Measurements from ENCODE around the gene CHCHD6.

The CHCHD6 gene

GRCh38 chr3:126668450-126669401 is 35.3 kb upstream of the CHCHD6 start:
- DNase-seq, result no peak

DNA sequence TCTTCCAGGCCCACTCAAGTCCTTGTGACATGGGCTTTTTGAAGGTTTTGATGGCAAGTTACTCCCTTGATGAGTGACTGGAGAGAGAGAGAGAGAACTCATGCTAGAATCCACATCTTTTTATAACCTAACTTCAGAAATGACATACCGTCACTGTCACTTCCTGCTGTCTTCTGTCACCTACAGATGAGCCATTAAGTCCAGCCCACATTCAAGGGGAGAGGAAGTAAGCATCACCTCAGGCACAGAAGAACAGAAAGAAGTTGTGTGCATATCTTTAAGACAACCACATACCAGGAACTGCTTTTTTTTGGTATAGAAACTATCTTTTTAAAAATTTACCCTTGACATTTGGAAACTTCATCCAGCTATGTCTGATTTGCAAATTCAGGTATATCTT is 32.5 kb upstream of the CHCHD6 start:
- DNase-seq, result no peak

- no peak for DNase-seq
Measured at GRCh38 chr3:126672340-126672739, 31.7 kb upstream of the CHCHD6 start.

- DNase-seq, result no peak
Measured at GRCh38 chr3:126672741-126673140, 31.3 kb upstream of the CHCHD6 start.

DNA sequence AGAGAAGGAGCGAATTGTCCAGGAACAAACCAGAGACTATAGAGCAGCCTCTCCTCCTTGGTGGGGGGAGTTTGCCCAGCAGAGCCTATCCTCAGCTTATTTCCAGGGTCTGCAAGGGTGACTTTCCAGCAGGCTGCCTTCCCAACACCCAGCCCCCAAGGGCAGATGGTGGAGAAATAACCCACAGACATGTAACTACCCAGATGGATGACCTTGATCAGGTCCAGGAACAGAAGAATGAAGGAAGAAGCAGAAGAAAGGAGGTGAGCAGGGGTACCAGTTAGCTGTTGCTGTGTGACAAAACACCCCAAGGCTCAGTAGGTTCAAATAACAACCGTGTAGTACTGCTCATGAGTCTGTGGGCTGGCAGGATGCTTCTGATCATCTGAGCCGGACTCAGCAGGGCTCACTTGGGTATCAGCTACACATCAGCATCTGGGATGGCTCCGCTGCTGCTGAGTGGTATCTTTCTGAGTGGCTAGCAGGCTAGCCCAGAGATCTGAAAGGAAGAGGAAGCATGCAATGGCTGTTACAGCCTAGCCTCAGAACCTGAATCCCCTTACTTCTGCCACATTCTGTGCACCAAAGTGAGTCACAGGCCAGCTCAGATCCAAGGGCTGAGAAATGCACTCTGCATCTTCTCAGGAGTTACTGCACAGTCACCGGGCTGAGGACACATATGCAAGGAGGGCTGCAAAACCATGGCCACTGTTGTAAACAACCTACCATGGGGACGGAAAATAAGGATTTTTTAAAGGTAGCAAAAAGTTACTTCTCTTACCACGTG is 26.9 kb upstream of the CHCHD6 start:
- no peak for DNase-seq

DNA sequence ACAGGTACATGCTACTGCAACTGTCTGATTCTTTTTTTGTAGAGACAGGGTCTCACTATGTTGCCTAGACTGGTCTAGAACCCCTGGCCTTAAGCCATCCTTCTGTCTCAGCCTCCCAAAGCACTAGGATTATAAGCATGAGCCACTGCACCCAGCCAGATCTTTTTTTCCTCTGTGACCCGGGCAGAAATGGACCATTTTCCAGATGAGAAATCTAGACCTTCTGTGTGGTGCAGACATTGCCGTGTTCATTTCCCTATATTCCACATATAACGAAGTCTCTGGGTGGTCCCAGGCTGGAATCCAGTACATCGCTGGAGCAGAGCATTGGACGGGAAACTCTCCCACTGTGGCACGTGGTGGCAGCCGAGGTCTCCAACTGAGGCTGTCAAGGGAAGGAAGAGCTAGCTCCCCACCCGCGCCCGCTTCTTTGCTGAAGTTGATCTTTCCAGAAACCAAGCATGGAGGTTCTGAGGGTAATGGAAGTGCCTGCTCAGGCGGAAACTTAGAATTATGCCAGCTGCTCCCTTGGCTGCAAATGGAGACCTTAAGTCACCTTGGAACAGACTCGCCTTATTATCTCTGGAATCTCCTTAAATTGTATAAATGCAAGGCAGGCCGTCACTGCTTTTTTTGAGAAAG is 26.1 kb upstream of the CHCHD6 start:
- DNase-seq, result no peak

GRCh38 chr3:126678693-126679317 is 25.2 kb upstream of the CHCHD6 start:
- no peak for DNase-seq

DNA sequence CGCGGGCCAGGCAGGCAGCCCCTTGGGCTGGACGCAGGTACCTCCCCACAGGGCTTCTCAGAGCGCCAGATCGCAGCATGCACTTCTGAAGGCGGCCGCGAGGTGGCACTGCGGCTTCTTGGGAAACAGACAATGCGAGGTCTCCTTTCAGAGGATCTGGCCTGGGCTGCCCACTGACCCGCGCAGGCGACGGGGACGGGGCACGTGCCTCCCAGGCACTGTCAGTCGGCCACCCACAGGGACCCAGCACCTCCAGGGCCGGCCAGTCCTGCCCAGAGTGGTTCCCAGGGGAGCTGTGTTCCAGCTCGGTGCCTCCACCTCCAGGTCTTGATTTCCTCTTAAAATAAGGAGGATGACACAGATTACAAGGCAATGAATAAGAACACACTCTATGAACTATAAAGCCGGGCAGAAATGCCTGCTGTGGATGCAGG is 24.7 kb upstream of the CHCHD6 start:
- peak; percentile 39 to 49 for DNase-seq

- no peak for DNase-seq
Measured at GRCh38 chr3:126679831-126680666, 24.0 kb upstream of the CHCHD6 start.

DNA sequence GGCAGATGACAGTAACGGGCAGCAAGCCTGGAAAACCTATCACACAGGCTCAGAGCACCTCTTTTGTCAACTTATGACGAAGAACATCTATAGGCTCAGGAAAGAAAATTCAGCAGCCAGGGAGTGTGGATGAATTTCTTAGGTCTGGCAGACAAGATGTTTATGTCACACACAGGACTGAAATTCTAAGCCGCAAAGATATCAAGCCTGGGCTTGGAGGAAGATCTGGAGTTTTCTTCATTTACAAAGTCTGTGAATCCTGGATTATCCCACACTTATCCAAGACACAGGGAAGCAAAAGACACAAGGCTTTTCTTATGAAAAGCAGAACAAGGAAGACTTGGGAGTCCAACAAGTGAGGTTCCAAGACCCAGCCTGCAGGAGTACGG is 23.4 kb upstream of the CHCHD6 start:
- DNase-seq, result no peak

DNA sequence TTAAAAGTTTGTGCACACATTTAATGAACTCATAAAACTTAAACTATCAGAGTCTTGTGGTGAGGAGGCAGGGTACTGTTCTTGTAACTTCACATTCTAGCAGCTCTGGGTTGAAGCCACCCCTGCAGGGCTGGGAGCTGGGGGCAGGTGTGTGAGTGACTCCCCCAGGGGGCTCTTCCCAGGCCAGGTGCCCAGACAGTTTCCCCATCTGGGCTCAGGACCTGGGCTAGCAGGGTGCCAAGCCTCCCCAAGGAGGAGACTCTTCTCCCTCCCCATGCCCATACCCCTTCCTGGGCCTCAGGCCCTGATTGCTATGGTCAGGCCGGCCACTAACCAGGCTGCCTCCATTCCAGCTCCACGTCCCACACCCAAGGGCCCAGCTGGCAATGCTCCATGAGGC is 22.0 kb upstream of the CHCHD6 start:
- no peak for DNase-seq

GRCh38 chr3:126683069-126683468 is 21.0 kb upstream of the CHCHD6 start:
- no peak for DNase-seq

GRCh38 chr3:126684218-126684751 is 19.8 kb upstream of the CHCHD6 start:
- peak in 1 of 2 donors; percentile 1 for DNase-seq

DNA sequence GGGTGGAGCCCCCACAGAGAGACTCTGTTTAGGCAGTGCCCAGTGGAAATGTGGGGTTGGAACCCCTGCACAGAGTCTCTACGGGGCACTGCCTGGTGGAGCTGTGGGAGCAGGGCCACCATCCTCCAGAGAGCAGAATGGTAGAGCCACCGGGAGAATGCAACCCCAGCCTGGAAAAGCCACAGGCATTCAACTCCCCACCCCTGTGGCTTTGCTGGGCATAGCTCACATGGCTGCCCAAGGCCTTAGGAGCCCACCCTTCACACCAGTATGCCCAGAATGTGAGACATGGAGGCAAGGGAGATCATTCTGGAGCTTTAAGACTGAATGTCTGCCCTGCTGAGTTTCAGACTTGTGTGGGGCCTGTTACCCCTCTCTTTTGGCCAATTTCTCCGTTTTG is 19.0 kb upstream of the CHCHD6 start:
- no peak for DNase-seq

- no peak for DNase-seq
Measured at GRCh38 chr3:126685493-126685892, 18.5 kb upstream of the CHCHD6 start.

- DNase-seq, result no peak
Measured at GRCh38 chr3:126691765-126692164, 12.3 kb upstream of the CHCHD6 start.

- no peak for DNase-seq
Measured at GRCh38 chr3:126692858-126693257, 11.2 kb upstream of the CHCHD6 start.

- DNase-seq, result no peak
Measured at GRCh38 chr3:126693921-126694320, 10.1 kb upstream of the CHCHD6 start.

DNA sequence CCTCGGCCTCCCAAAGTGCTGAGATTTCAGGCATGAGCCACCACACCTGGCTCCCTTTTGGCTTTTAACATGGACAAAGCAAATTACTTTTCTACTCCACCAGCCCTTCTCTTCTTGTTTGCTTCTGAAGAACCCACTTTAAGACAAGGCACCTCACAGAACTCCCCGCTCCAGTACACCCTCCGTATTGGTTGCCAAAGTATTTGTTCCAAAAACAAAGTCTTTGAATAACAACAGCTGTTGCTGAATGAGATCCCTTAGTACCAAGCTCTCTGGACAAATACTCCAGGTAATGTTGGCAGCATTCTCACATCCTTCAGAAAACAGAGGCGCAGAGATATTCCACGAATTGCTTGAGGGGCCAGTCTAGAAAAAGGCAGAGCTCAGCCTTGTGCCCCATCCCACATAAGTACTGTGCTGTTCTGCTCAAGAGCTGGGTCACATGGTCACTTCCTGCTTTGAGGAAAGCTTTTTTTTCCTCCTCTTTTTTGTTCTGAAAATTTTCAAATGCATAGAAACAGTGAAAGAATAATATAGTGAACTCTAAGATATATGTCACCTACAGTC is 7.3 kb upstream of the CHCHD6 start:
- no peak for DNase-seq

DNA sequence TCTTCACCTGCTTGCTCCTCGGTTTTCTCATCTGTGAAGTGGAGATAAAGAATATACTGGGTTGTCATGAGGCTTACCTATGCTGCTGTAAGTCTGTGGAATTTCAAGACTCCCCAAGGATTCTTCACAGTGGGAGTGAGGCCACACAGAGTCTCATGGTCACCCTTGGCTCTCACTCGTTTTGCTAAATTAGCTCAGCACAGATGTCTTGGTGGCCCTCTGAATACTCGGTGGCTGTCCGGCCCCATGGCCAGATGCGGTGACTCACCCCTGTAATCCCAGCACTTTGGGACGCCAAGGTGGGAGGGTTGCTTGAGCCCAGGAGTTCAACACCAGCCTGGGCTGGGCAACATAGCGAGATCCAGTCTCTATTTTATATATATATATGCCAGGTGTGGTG is 5.0 kb upstream of the CHCHD6 start:
- no peak for DNase-seq

DNA sequence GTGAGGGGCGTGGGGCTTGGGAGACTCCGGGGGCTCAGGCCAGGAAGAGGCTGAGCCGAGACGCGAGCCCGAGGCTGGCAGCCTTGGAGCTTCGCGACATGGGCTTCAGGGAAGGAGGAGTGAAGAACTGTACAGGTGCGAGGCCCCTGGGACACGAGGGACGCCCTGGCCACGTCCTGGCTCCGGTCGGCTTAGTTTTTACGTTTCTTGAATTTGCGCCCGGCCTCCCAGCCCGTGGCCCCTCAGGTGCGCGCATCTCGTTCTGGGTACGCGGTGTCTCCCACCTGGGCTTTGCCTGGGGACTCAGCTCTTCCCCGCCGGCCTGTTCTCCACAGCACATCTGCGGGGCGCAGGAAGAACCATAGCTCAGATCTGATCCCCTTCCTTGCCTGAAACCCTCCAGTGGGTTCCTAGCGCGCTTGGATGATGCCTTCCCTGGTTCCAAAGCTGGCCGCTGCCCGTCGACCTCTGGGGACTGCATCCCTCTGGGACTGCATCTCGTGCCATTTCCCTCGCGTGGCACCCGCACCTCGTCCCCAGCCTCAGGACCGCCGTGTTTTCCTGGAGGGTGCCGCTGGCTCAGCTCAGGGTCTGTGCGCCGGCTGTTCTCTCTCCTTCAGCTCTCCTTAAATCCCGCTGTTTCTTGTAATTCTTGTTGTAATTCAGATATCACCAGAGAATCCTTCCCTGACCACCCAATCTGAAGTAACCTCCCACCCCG is 614 bp downstream of the CHCHD6 start:
- no peak for DNase-seq

Data from bone marrow (tissue), 2 donors.